H9 (cell line): Measurements from ENCODE around the gene UNC93A. TPM values are rescaled to one million over a fixed set of nuclear protein-coding genes. Genes with fewer than 3 reads are reported as not detected.

Experiments
- DNase-seq: peaks from one replicate; pipeline ENCODE4 v3.0.0-alpha.2; 2017
- H2AFZ ChIP-seq: one replicate; pipeline ENCODE4 v1.6.1; 2013; ENCODE audit warnings: mild to moderate bottlenecking, low read length, control low read depth, moderate library complexity
- H2AK5ac ChIP-seq: 2 replicates; pipeline ENCODE4 v1.6.1; 2013; ENCODE audit warnings: low read length, control low read depth, mixed read lengths; ENCODE audit not compliant: insufficient read length
- H2BK120ac ChIP-seq: one replicate; pipeline ENCODE4 v1.6.1; 2013; ENCODE audit warnings: low read depth, mild to moderate bottlenecking, low read length, control low read depth, inconsistent platforms; ENCODE audit not compliant: poor library complexity, severe bottlenecking
- H2BK12ac ChIP-seq: 2 replicates; pipeline ENCODE4 v1.6.1; 2013; ENCODE audit warnings: low read length, control low read depth, mixed read lengths, low read depth; ENCODE audit not compliant: insufficient read length
- H2BK15ac ChIP-seq: 2 replicates; pipeline ENCODE4 v1.6.1; 2013; ENCODE audit warnings: low read depth, low read length, control low read depth
- H2BK20ac ChIP-seq: one replicate; pipeline ENCODE4 v1.6.1; 2013; ENCODE audit warnings: low read depth, mild to moderate bottlenecking, low read length, control low read depth, inconsistent platforms; ENCODE audit not compliant: poor library complexity, severe bottlenecking
- H2BK5ac ChIP-seq: 2 replicates; pipeline ENCODE4 v1.6.1; 2013; ENCODE audit warnings: low read length, control low read depth, mixed read lengths; ENCODE audit not compliant: insufficient read length
- H3K14ac ChIP-seq: 2 replicates; pipeline ENCODE4 v1.6.1; 2013; ENCODE audit warnings: low read length, control low read depth; ENCODE audit not compliant: insufficient read depth
- H3K18ac ChIP-seq: 2 replicates; pipeline ENCODE4 v1.6.1; 2013; ENCODE audit warnings: low read depth, mild to moderate bottlenecking, mixed read lengths, low read length, control low read depth; ENCODE audit not compliant: insufficient read length
- H3K23ac ChIP-seq: 2 replicates; pipeline ENCODE4 v1.6.1; 2013; ENCODE audit warnings: low read length, control low read depth, mixed read lengths, low read depth; ENCODE audit not compliant: insufficient read length
- H3K23me2 ChIP-seq: 2 replicates; pipeline ENCODE4 v1.6.1; 2013; ENCODE audit warnings: low read depth, mild to moderate bottlenecking, mixed read lengths, low read length, control low read depth; ENCODE audit not compliant: insufficient read length, poor library complexity, severe bottlenecking
- H3K27ac ChIP-seq: 2 replicates; pipeline ENCODE4 v1.5.1; 2013; ENCODE audit warnings: low read length, control low read depth, mixed read lengths, low read depth; ENCODE audit not compliant: insufficient read length
- H3K27me3 ChIP-seq: 2 replicates; pipeline ENCODE4 v1.6.1; 2013; ENCODE audit warnings: low read length, control low read depth, inconsistent platforms; ENCODE audit not compliant: insufficient read depth
- H3K4ac ChIP-seq: 2 replicates; pipeline ENCODE4 v1.6.1; 2013; ENCODE audit warnings: low read depth, mild to moderate bottlenecking, control low read depth, inconsistent platforms, low read length, moderate library complexity
- H3K4me1 ChIP-seq: 2 replicates; pipeline ENCODE4 v1.6.1; 2013; ENCODE audit warnings: low read length, control low read depth, inconsistent platforms; ENCODE audit not compliant: insufficient read depth
- H3K4me2 ChIP-seq: 2 replicates; pipeline ENCODE4 v1.6.1; 2013; ENCODE audit warnings: low read length, control low read depth, mixed read lengths; ENCODE audit not compliant: insufficient read length, insufficient read depth
- H3K56ac ChIP-seq: 2 replicates; pipeline ENCODE4 v1.6.1; 2013; ENCODE audit warnings: low read depth, mild to moderate bottlenecking, mixed read lengths, low read length, control low read depth; ENCODE audit not compliant: insufficient read length
- H3K79me1 ChIP-seq: 2 replicates; pipeline ENCODE4 v1.6.1; 2013; ENCODE audit warnings: low read depth, mild to moderate bottlenecking, moderate library complexity, low read length, control low read depth, inconsistent platforms; ENCODE audit not compliant: insufficient read depth, poor library complexity, severe bottlenecking
- H3K79me2 ChIP-seq: 2 replicates; pipeline ENCODE4 v1.6.1; 2013; ENCODE audit warnings: low read length, control low read depth, inconsistent platforms; ENCODE audit not compliant: insufficient read depth
- H3K9ac ChIP-seq: 2 replicates; pipeline ENCODE4 v1.6.1; 2013; ENCODE audit warnings: low read length, control low read depth, mixed read lengths; ENCODE audit not compliant: insufficient read length; ENCODE audit errors: extremely low read depth
- H3K9me3 ChIP-seq: one replicate; pipeline ENCODE4 v1.6.1; 2013; ENCODE audit warnings: low read depth, low read length, inconsistent platforms; ENCODE audit not compliant: control insufficient read depth
- H3T11ph ChIP-seq: one replicate; pipeline ENCODE4 v1.6.1; 2013; ENCODE audit warnings: mild to moderate bottlenecking, low read length, control low read depth, inconsistent platforms
- H4K20me1 ChIP-seq: one replicate; pipeline ENCODE4 v1.6.1; 2013; ENCODE audit not compliant: control insufficient read depth, insufficient read length, insufficient read depth
- H4K5ac ChIP-seq: 2 replicates; pipeline ENCODE4 v1.6.1; 2013; ENCODE audit warnings: low read depth, mild to moderate bottlenecking, mixed read lengths, low read length, control low read depth; ENCODE audit not compliant: insufficient read length
- H4K8ac ChIP-seq: replicated peaks from 2 replicates; pipeline ENCODE4 v1.6.1; 2013; ENCODE audit warnings: low read length, control low read depth, mixed read lengths, low read depth; ENCODE audit not compliant: insufficient read length
- H4K91ac ChIP-seq: 2 replicates; pipeline ENCODE4 v1.6.1; 2013; ENCODE audit warnings: low read depth, mild to moderate bottlenecking, moderate library complexity, mixed read lengths, low read length, control low read depth; ENCODE audit not compliant: insufficient read length
- H3K27ac Mint-ChIP-seq, 3 experiments: 2 replicates in 2 of 3; 3 replicates in 1 of 3; pipeline ENCODE4 v1.8.0; 2020 to 2021; ENCODE audit warnings: mixed read lengths in 3 of 3, mild to moderate bottlenecking in 1 of 3, moderate library complexity in 1 of 3
- H3K27me3 Mint-ChIP-seq: 2 replicates; pipeline ENCODE4 v1.8.0; 2021; ENCODE audit warnings: low read depth, mild to moderate bottlenecking, moderate library complexity, mixed read lengths
- H3K36me3 Mint-ChIP-seq, 3 experiments: 2 replicates in 2 of 3; 3 replicates in 1 of 3; pipeline ENCODE4 v1.8.0; 2020 to 2021; ENCODE audit warnings: low read depth in 3 of 3, mixed read lengths in 3 of 3; ENCODE audit not compliant: insufficient read depth in 1 of 3
- H3K4me1 Mint-ChIP-seq, 2 experiments: 2 replicates each; pipeline ENCODE4 v1.8.0; 2020; ENCODE audit warnings: mixed read lengths in 2 of 2
- H3K4me3 Mint-ChIP-seq, 2 experiments: 2 replicates in 1 of 2; 3 replicates in 1 of 2; pipeline ENCODE4 v1.8.0; 2020 to 2021; ENCODE audit warnings: mild to moderate bottlenecking in 2 of 2, mixed read lengths in 2 of 2, moderate library complexity in 1 of 2
- H3K9me3 Mint-ChIP-seq, 2 experiments: 2 replicates in 1 of 2; 3 replicates in 1 of 2; pipeline ENCODE4 v1.8.0; 2020; ENCODE audit warnings: mild to moderate bottlenecking in 2 of 2, mixed read lengths in 2 of 2, moderate library complexity in 1 of 2
- WGBS: extraction: QIAGEN DNeasy Blood & Tissue Kit; methylation state at CpG from one replicate; pipeline ENCODE4 v1.1.7; 2013; ENCODE audit warnings: missing lambda C conversion rate, low lambda C conversion rate, mixed read lengths; ENCODE audit not compliant: insufficient read length; ENCODE audit errors: extremely low coverage; 5-methylcytosine and 5-hydroxymethylcytosine counted together
- total RNA-seq: library from RNA; stranded (reverse); gene quantifications from 2 replicates; pipeline ENCODE4 v1.2.1, GENCODE V29; 2021
- TF ChIP-seq, protein P1 (sequence below): fragments of 200-600 bp; sonication (generic); conservative IDR thresholded peaks from 3 replicates; pipeline ENCODE4 v1.8.0; 2021; ENCODE audit warnings: antibody characterized with exemption, mild to moderate bottlenecking

Gene UNC93A
- total RNA-seq, 1 experiment from 2014 or later, result 0.70 TPM

DNA sequence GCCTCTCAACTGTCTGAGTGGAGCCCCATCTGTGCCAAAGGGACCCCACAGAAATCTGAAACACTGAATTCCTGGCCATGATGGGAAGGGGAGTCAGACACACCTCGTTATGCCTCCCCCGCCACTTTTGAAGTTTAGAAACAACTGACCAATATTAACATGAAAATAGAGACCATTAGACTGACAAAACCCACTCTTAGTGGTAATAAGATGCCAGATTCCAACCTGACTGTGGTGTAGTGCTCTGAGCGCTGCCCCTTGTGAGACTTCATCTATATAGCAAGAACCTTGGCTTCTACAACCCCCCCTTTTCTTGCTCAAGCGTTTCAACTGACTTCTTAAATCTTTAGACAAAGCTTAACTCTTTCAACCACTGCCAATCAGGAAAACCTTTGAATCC is 46.1 kb upstream of the UNC93A start:
- DNase-seq, result peak; percentile 70
- H3K27ac Mint-ChIP-seq, result peak overlapping the region; percentile 88 to 94 (median 92)

More for the DNA sequence above, 46.1 kb upstream of the UNC93A start:
- H4K8ac ChIP-seq, result no peak overlapping the region
- no peak overlapping the region for H3T11ph ChIP-seq
- H3K79me1 ChIP-seq, result no peaks in the 10 kb centered on the region
- no peak overlapping the region for H2AFZ ChIP-seq
- no peaks in the 10 kb centered on the region for H3K27me3 ChIP-seq
- no peak overlapping the region for H4K91ac ChIP-seq
- Mint-ChIP-seq H3K36me3 (peaks cover 27 to 36% (median 34%) of the 10 kb centered on the region in 3 experiments), H3K4me1 (peaks cover 61 to 87% of the 10 kb centered on the region in 2 experiments), H3K4me3 (peak overlapping the region; percentile 26 to 52; a peak in 4 of 5 replicates), H3K9me3 (peaks cover 3 to 6% of the 10 kb centered on the region in 2 experiments; a peak in 3 of 5 replicates), H3K27me3 (no peaks in the 10 kb centered on the region; the same call in 1 of the 2 replicates)
- H2BK120ac ChIP-seq, result no peak overlapping the region
- no CpG with 5 or more reads among the region's 4 CpGs for WGBS
- TF ChIP-seq, protein P1, sequence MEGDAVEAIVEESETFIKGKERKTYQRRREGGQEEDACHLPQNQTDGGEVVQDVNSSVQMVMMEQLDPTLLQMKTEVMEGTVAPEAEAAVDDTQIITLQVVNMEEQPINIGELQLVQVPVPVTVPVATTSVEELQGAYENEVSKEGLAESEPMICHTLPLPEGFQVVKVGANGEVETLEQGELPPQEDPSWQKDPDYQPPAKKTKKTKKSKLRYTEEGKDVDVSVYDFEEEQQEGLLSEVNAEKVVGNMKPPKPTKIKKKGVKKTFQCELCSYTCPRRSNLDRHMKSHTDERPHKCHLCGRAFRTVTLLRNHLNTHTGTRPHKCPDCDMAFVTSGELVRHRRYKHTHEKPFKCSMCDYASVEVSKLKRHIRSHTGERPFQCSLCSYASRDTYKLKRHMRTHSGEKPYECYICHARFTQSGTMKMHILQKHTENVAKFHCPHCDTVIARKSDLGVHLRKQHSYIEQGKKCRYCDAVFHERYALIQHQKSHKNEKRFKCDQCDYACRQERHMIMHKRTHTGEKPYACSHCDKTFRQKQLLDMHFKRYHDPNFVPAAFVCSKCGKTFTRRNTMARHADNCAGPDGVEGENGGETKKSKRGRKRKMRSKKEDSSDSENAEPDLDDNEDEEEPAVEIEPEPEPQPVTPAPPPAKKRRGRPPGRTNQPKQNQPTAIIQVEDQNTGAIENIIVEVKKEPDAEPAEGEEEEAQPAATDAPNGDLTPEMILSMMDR, result no peak
- peak overlapping the region; percentile 85 for H3K27ac ChIP-seq
- no peak overlapping the region for H2BK20ac ChIP-seq
- H2BK5ac ChIP-seq, result peak overlapping the region; percentile 15
- no peak overlapping the region for H2BK15ac ChIP-seq
- H3K9me3 ChIP-seq, result no peaks in the 10 kb centered on the region
- H3K23me2 ChIP-seq, result no peaks in the 10 kb centered on the region
- H3K4me2 ChIP-seq, result peak overlapping the region; percentile 46
- peaks cover 21% of the 10 kb centered on the region for H3K4me1 ChIP-seq
- no peaks in the 10 kb centered on the region for H3K79me2 ChIP-seq
- H3K56ac ChIP-seq, result no peak overlapping the region
- H3K4ac ChIP-seq, result no peak overlapping the region
- no peaks in the 10 kb centered on the region for H4K20me1 ChIP-seq
- H3K9ac ChIP-seq, result no peak overlapping the region
- no peak overlapping the region for H3K18ac ChIP-seq
- no peak overlapping the region for H2BK12ac ChIP-seq
- no peak overlapping the region for H3K23ac ChIP-seq
- H3K14ac ChIP-seq, result no peak overlapping the region
- H4K5ac ChIP-seq, result no peak overlapping the region
- H2AK5ac ChIP-seq, result no peak overlapping the region
